Activated T-helper 1 cell treated with anti-CD3 and anti-CD28 coated beads, Interleukin-12 subunit alpha, Interleukin-12 subunit beta, Interleukin-2, Interleukin-4 antibody, amounts not matched to agents 30 ng/mL and 10 ng/mL and 1 ng/mL, durations not matched to agents 14 hours and 24 hours and 36 hours (primary cell): ENCODE measurements around the gene OR7C1. TPM values are rescaled to one million over a fixed set of nuclear protein-coding genes. Genes with fewer than 3 reads are reported as not detected.
"Not testable (repeated sequence)": the region's sequence is repeated elsewhere in the genome, so short reads cannot be mapped to it uniquely, and the experiment has no call there.

ENCODE experiments used
- DNase-seq: peaks from one replicate; pipeline ENCODE4 v3.0.0; 2021; ENCODE audit warnings: low spot score
- H3K27ac Mint-ChIP-seq: one replicate; pipeline ENCODE4 v1.8.0; 2021; ENCODE audit warnings: mild to moderate bottlenecking, mixed read lengths
- H3K27me3 Mint-ChIP-seq: one replicate; pipeline ENCODE4 v1.8.0; 2022; ENCODE audit warnings: mild to moderate bottlenecking, moderate library complexity, mixed read lengths; ENCODE audit not compliant: insufficient read depth
- H3K36me3 Mint-ChIP-seq: one replicate; pipeline ENCODE4 v1.8.0; 2021; ENCODE audit warnings: low read depth, mixed read lengths
- H3K4me1 Mint-ChIP-seq: one replicate; pipeline ENCODE4 v1.8.0; 2021; ENCODE audit warnings: low read depth, mixed read lengths
- H3K4me3 Mint-ChIP-seq: one replicate; pipeline ENCODE4 v1.8.0; 2021; ENCODE audit warnings: mild to moderate bottlenecking, moderate library complexity, mixed read lengths
- H3K9me3 Mint-ChIP-seq: one replicate; pipeline ENCODE4 v1.8.0; 2021; ENCODE audit warnings: mixed read lengths
- intact Hi-C: fragments of 100-400 bp; cut with micrococcal nuclease; formaldehyde crosslinking; loops from one replicate; pipeline ENCODE4 v1.15.1; 2024
- total RNA-seq: library from RNA; stranded (reverse); gene quantifications from 2 replicates; pipeline ENCODE4 v1.2.3, GENCODE V29; 2022

Gene OR7C1
- total RNA-seq, 1 donor from 2014 or later, result not detected

DNA sequence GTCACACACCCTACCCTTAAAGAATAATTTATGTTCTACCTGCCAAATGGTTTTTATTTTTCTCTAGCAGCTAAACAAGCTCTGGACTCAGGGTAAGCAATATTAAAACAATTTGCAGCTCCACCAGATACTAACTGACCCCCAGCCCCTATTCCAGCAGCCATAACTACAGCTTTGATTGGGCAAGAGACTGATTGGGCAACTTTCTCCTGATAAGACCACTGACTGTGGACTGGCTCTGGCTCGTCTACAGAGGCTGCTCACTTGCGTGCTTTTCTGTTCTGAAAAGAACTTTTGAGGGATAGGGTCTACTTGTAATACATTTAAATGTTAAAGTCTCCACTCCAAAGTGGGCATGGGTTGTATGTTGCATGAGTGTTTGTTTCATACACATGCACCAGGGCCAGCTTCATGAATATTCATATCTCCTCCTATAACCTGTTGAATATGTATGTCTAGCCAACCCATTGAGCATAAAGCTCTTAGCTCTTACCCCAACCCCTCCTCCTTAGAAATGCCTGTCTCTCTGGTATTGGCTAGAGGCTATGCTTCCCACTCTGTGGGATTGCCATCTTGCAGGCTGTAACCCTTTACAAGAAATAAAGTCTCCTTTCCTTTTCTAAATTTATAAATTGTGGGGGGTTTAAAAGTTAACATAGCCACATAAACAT lies 19.9 kb downstream of the OR7C1 start:
- DNase-seq, result no peak

DNA sequence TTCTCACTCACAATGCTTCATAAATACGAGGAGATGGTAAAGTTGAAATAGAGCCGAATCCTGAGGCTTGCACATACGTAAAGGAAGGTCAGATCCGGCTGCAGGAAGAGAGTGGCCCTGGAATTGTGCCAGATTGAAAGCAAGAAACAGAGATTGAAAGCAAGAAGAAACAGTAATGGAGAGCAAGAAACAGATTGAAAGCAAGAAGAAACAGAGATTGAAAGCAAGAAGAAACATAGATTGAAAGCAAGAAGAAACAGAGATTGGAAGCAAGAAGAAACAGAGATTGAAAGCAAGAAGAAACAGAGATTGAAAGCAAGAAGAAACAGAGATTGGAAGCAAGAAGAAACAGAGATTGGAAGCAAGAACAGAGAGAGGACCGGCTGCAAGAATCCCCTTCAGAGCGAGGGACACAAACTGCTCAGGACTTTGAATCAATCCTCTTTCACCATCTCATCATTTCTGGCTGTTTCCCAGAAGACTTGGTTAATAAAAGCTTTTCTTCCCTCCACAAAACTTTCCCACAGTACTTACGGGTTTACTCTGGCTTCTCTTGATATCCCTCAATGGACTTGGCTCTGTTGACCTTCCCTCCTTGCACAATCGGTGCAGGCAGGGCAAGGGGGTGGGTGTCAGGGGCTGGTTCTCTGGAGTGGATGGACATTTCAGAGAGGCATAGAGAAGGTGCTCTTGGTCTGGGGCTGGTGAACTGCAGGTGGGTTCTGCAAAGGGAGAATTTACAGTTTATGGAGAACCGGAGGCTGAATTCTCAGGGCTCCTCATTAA lies 25.5 kb downstream of the OR7C1 start:
- DNase-seq, result no peak
- intact Hi-C loops, result no loop called here
- Mint-ChIP-seq H3K27me3 (peaks cover 4% of the 10 kb centered on the region), H3K27ac (no peak overlapping the region), H3K9me3 (no peaks in the 10 kb centered on the region), H3K36me3 (no peaks in the 10 kb centered on the region), H3K4me1 (no peaks in the 10 kb centered on the region), H3K4me3 (no peak overlapping the region)

More for the DNA sequence above, 19.9 kb downstream of the OR7C1 start:
- intact Hi-C loops, result no loop called here
- Mint-ChIP-seq H3K9me3 (no peaks in the 10 kb centered on the region), H3K27ac (no peak overlapping the region), H3K36me3 (no peaks in the 10 kb centered on the region), H3K4me1 (no peaks in the 10 kb centered on the region), H3K4me3 (no peak overlapping the region), H3K27me3 (peaks cover 4% of the 10 kb centered on the region)

DNA sequence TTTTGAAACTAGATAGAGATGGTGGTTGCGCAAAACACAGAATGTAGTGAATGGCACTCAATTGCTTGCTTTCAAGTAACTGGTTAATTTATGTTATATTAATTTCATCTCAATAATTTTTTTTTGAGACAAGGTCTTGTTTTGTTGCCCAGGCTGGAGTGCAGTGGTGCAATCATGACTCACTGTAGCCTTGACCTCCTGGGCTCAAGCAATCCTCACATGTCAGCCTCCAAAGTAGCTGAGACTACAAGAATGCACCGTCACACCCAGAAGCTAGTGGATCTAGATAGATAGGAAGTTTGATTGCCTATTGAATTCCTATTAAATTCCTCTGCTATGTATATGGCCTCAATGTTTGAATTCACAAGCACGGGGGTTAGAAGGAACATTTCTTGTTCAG lies 30.2 kb downstream of the OR7C1 start:
- Mint-ChIP-seq H3K27ac (no peak overlapping the region), H3K4me1 (no peaks in the 10 kb centered on the region), H3K9me3 (no peaks in the 10 kb centered on the region), H3K27me3 (peaks cover 2% of the 10 kb centered on the region), H3K36me3 (no peaks in the 10 kb centered on the region), H3K4me3 (no peak overlapping the region)
- no peak for DNase-seq
- intact Hi-C loops, result no loop called here

DNA sequence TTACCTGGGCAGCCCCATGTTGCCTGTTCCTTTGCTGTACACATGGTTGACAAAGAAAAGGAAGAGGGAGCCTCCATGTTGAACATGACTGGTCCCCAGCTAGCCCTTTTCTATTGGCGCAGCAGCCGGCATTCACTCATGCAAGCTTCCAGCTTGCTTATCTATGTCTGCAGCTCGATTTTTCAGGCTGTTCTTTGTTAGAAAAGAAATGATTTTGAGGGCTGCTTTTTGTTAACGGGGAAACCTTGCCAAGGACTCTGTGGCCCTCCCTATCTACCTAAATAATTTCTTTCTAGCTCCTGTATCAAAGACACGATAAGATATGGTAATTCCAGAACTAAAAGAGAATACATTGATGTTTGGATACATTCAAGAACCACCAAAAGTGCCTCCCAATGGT lies 36.2 kb downstream of the OR7C1 start:
- DNase-seq, result no peak
- H3K36me3 Mint-ChIP-seq, result no peaks in the 10 kb centered on the region
- H3K27me3 Mint-ChIP-seq, result peaks cover 5% of the 10 kb centered on the region
- H3K4me1 Mint-ChIP-seq, result no peaks in the 10 kb centered on the region
- no peak overlapping the region for H3K4me3 Mint-ChIP-seq
- intact Hi-C loops, result no loop called here
- H3K27ac Mint-ChIP-seq, result no peak overlapping the region
- no peaks in the 10 kb centered on the region for H3K9me3 Mint-ChIP-seq

DNA sequence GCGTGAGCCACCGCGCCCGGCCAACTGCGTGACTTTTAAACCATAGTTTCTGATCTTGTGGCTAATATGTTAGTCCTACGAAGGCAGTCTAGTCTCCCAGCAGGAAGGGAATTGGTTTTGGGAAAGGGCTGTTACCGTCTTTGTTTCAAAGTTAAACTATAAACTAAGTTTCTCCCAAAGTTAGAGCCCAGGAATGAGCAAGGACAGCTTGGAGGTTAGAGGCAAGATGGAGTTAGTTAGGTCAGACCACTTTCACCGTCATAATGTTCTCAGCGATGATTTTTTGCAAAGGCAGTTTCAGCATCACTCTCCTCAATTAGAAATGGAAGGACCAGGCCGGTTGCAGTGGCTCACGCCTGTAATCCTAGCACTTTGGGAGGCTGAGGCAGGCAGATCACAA lies 39.0 kb downstream of the OR7C1 start:
- Mint-ChIP-seq H3K4me1 (no peaks in the 10 kb centered on the region), H3K4me3 (no peak overlapping the region), H3K9me3 (no peaks in the 10 kb centered on the region), H3K27me3 (peaks cover 5% of the 10 kb centered on the region), H3K36me3 (no peaks in the 10 kb centered on the region), H3K27ac (no peak overlapping the region)
- DNase-seq, result no peak
- intact Hi-C loops, result no loop called here

DNA sequence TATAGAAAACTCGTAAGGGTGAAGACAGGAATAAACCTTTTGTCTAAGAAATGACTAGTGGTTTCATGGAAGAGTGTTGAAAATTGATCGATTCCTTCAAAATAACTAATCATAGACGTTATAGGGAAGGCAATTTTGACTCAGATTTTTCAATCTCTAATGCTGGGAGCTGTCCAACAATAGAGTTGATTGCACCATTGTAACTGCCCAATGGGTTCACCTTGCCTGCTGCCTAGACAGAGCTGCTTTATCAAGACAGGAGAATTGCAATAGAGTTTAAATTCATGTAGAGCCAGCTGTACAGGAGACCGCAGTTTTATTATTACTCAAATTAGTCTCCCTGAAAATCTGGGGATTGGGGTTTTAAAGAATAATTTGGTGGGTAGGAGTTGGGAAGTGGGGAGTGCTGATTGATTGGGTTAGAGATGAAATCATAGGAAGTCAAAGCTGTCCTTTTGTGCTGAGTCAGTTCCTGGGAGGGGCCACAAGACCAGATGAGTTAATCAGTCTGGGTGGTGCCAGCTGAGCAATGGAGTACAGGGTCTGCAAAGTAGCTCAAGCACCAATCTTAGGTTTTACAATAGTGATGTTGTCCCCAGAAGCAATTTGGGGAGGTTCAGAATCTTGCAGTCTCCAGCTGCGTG lies 39.8 kb downstream of the OR7C1 start:
- Mint-ChIP-seq H3K9me3 (no peaks in the 10 kb centered on the region), H3K4me3 (no peak overlapping the region), H3K27ac (no peak overlapping the region), H3K4me1 (no peaks in the 10 kb centered on the region), H3K27me3 (peaks cover 5% of the 10 kb centered on the region), H3K36me3 (no peaks in the 10 kb centered on the region)
- DNase-seq, result no peak
- intact Hi-C loops, result no loop called here

DNA sequence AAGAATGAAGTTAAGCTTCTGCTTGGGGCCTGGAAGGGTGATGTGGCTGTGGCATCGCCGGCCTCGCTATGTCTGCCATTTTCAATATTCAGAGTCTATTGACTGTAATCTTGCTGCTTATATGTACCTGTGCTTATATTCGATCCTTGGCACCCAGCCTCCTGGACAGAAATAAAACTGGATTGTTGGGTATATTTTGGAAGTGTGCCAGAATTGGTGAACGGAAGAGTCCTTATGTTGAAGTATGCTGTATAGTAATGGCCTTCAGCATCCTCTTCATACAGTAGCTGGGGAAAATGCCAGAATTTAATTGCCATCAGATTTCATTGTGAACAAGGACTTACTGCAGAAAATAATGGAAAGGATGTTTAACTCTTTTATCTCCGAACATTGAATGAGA lies 42.7 kb downstream of the OR7C1 start:
- H3K27me3 Mint-ChIP-seq, DNase-seq, intact Hi-C loops, H3K4me1 Mint-ChIP-seq, H3K36me3 Mint-ChIP-seq, H3K27ac Mint-ChIP-seq, H3K4me3 Mint-ChIP-seq, H3K9me3 Mint-ChIP-seq: not testable (repeated sequence)

DNA sequence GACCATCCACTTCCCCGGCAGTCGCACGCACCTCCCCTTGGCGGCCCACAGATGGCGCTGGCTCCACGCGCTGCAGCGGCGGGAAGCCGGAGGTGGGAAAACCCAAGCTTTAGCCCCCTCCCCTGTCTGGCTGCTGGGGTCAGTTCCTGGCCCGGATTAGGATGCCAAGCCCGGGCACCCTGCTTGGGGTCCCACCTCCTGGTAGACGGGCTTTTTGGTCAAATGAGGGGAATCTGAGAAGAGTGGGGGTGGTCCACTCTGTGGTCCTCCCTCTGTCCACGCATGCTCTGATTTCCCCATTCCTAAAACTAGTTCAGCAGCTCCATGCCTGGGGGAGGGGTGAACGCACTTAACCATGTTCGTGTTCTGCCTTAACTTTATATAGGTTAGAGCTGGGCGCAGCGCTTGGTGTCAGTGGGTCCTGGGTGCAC lies 48.5 kb downstream of the OR7C1 start:
- Mint-ChIP-seq H3K9me3 (no peaks in the 10 kb centered on the region), H3K4me3 (no peak overlapping the region), H3K27ac (no peak overlapping the region), H3K27me3 (no peaks in the 10 kb centered on the region), H3K36me3 (no peaks in the 10 kb centered on the region), H3K4me1 (peaks cover 10% of the 10 kb centered on the region)
- DNase-seq, result no peak
- intact Hi-C loops, result no loop called here

DNA sequence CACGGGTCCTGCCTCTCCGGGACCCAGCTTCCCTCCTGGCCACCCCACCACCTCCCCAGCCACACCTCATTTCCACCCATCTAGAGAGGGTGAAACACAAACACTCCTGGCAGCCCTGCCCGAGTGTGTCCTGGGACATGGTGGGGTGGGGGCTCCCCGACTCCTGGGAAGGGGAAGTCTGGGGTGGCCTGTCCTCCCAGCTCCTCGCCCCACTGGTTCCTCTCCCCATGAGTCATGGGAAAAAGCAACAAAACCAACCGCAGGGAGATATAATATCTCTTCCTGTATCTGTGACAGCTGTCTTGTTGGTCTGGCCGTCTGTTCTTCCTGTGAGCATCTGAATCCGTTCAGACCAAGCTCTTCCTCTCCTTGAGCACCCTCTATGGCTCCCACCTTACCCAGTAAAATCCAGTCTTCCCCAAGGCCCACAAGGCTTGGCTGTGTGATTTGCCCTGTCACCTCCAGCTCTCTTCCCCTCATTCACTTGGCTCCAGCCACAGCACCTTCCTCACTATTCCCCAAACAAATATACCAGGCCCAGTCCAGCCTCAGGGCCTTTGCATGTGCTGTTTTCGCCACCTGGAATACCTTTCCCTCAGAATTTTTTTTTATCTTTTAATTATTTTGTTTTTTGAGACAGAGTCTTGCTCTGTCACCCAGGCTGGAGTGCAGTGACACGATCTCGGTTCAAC lies 49.7 kb downstream of the OR7C1 start:
- H3K9me3 Mint-ChIP-seq, H3K27me3 Mint-ChIP-seq, DNase-seq, intact Hi-C loops, H3K4me3 Mint-ChIP-seq, H3K36me3 Mint-ChIP-seq: not testable (repeated sequence)
- Mint-ChIP-seq H3K4me1 (peaks cover 10% of the 10 kb centered on the region), H3K27ac (peak overlapping the region; percentile 31)

DNA sequence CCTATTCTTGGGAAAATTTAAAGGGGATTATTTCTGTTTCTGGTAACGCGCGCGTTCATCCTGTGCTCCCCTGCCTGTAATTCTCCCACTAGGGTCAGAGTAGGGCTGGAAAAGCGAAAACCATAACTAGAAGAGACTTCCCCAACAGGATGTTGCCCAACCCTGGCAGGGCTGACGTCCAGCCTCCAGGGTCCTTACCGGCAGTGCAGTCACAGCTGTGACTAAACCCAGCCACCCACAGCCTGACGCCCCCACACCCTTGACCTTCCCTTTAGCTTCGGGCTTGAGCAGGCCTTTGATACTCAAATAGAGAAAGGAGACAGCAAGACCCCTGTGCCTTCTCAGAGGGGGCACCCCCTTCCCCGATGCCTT lies 50.3 kb downstream of the OR7C1 start:
- H3K4me3 Mint-ChIP-seq, DNase-seq, intact Hi-C loops, H3K36me3 Mint-ChIP-seq, H3K9me3 Mint-ChIP-seq, H3K27me3 Mint-ChIP-seq: not testable (repeated sequence)
- Mint-ChIP-seq H3K27ac (peak overlapping the region; percentile 18), H3K4me1 (peaks cover 10% of the 10 kb centered on the region)

DNA sequence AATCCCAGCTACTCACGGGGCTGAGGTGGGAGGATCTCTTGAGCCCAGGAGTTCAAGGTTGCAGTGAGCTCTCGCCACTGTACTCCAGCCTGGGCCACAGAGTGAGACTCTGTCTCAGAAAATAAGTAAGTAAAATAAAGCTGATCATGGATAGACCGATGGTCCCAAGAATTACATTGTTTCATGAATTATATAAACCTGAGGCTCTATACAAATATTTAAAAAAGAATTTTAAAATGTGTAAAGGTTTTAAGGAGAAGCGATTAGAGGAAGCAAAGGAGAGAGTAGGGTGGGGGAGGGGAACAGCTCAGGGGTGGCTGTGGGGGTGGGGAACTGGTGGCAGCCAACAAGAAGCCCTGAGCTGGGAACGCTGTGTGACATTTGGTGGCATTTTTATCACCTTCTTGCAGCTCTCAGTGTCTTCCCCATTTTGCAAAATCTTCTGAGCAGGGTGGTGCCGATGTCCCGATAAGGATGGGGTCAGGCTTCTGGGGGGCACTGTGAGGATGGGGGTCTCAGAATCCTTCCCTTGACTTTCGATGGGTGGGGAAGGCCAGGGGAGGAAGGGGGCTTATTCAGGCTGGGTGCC lies 51.5 kb downstream of the OR7C1 start:
- H3K36me3 Mint-ChIP-seq, H3K27ac Mint-ChIP-seq, H3K4me3 Mint-ChIP-seq, DNase-seq, intact Hi-C loops, H3K27me3 Mint-ChIP-seq, H3K9me3 Mint-ChIP-seq: not testable (repeated sequence)
- peaks cover 10% of the 10 kb centered on the region for H3K4me1 Mint-ChIP-seq

DNA sequence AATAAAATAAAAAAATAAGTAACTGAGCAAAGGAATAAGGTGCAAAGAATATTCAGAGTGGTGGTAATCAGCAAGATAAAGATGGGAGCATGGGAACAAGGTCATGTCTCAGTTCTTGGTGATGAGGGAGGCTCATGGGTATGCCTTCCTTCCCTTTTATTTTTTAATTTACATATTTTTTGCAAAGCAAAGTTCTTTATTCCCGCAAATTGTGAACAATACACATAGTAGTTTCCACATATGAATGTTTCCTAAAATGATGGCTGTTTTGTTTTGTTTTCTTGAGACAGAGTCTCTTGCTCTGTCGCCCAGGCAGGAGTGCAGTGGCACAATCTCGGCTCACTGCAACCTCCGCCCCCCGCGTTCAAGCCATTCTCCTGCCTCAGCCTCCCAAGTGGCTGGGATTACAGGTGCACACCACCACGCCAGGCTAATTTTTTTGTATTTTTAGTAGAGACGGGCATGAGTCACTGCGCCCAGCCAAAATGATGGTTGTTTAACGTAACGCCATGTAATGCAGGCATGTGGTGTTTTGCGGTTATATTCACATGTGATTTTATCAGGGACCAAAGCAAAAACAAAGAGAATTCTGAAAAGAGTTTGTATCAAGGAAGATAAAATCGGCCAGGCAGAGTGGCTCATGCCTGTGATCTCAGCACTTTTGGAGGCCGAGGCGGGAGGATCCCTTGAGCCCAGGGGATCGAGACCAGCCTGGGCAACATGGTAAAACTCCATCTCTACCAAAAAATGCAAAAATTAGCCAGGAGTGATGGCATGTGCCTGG lies 52.2 kb downstream of the OR7C1 start:
- H3K27ac Mint-ChIP-seq, result no peak overlapping the region
- H3K36me3 Mint-ChIP-seq, result no peaks in the 10 kb centered on the region
- intact Hi-C loops, result no loop called here
- H3K4me1 Mint-ChIP-seq, result peaks cover 10% of the 10 kb centered on the region
- H3K27me3 Mint-ChIP-seq, result peaks cover 2% of the 10 kb centered on the region
- H3K9me3 Mint-ChIP-seq, result no peaks in the 10 kb centered on the region
- no peak overlapping the region for H3K4me3 Mint-ChIP-seq
- DNase-seq, result no peak
